ENCODE results near the gene TNS1. TPM values are rescaled to one million over a fixed set of nuclear protein-coding genes. Genes with fewer than 3 reads are reported as not detected.

TNS1 gene
- total and polyA plus RNA-seq, 2 donors (not counting 1 experiment from before 2014, with no cell fraction given), result 0.10 to 0.86 TPM

GRCh38 chr2:217932803-217933616 lies 69.8 kb downstream of the TNS1 start:
- H3K4me1 ChIP-seq (ENCODE audit: control insufficient read depth in 2 of 2, insufficient read depth in 2 of 2, low read length in 2 of 2), result peaks cover 0 to 5% of the 10 kb centered on the region in 2 donors
- no peak overlapping the region for H3K9ac ChIP-seq (ENCODE audit: low read length)
- no peak overlapping the region for H3K4me3 ChIP-seq (ENCODE audit: control extremely low read depth in 1 of 5, extremely low read depth in 1 of 5, insufficient read depth in 1 of 5, low read depth in 2 of 5, low read length in 4 of 5)
- intact Hi-C loops (cut with micrococcal nuclease), result no loop called here
- no peaks in the 10 kb centered on the region for H3K79me2 ChIP-seq (ENCODE audit: control insufficient read depth, insufficient read depth, low read length)
- H3K27ac ChIP-seq (ENCODE audit: low read length in 2 of 2), result no peak overlapping the region
- POLR2A ChIA-PET, result no interaction called here
- H3K4me1 Mint-ChIP-seq, result peaks cover 5% of the 10 kb centered on the region
- no peaks in the 10 kb centered on the region for H3K9me3 Mint-ChIP-seq (ENCODE audit: insufficient read depth)
- peaks cover 19% of the 10 kb centered on the region for H3K27me3 Mint-ChIP-seq
- WGBS (ENCODE audit: insufficient coverage), result 93% methylated on average over 21 of the region's 21 CpGs
- no peak overlapping the region for H3K27ac Mint-ChIP-seq
- no peak overlapping the region for H3K4me2 ChIP-seq (replicated peaks; ENCODE audit: low read depth, low read length, poor library complexity, severe bottlenecking)
- DNase-seq, result no peak
- H4K20me1 ChIP-seq (ENCODE audit: control insufficient read depth, insufficient read depth, low read length, poor library complexity, severe bottlenecking), result no peaks in the 10 kb centered on the region
- CTCF ChIA-PET, result interaction anchor here (1.1 kb wide), 1 partner anchor 46 kb away, joined by 3 read pairs; no protein-coding TSS in a partner anchor
- H3K36me3 ChIP-seq (replicated peaks in 1 of 2; ENCODE audit: control extremely low read depth in 1 of 2, control insufficient read depth in 1 of 2, extremely low read depth in 1 of 2, insufficient read depth in 2 of 2, low read length in 1 of 2), result no peaks in the 10 kb centered on the region
- no peaks in the 10 kb centered on the region for H3K9me3 ChIP-seq (ENCODE audit: control extremely low read depth in 1 of 3, control insufficient read depth in 2 of 3, insufficient read depth in 1 of 3, low read length in 2 of 3)
- no peak for ATAC-seq (ENCODE audit: low read depth)
- TF ChIP-seq, protein P1, sequence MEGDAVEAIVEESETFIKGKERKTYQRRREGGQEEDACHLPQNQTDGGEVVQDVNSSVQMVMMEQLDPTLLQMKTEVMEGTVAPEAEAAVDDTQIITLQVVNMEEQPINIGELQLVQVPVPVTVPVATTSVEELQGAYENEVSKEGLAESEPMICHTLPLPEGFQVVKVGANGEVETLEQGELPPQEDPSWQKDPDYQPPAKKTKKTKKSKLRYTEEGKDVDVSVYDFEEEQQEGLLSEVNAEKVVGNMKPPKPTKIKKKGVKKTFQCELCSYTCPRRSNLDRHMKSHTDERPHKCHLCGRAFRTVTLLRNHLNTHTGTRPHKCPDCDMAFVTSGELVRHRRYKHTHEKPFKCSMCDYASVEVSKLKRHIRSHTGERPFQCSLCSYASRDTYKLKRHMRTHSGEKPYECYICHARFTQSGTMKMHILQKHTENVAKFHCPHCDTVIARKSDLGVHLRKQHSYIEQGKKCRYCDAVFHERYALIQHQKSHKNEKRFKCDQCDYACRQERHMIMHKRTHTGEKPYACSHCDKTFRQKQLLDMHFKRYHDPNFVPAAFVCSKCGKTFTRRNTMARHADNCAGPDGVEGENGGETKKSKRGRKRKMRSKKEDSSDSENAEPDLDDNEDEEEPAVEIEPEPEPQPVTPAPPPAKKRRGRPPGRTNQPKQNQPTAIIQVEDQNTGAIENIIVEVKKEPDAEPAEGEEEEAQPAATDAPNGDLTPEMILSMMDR (IDR thresholded peaks at IDR 0.05), result no peak
- no peak for TF ChIP-seq EZH2 (IDR thresholded peaks at IDR 0.05; ENCODE audit: borderline replicate concordance, insufficient read depth, low read depth, low read length, poor library complexity, severe bottlenecking)
- no peak overlapping the region for H3K4me3 Mint-ChIP-seq
- H2AFZ ChIP-seq (ENCODE audit: insufficient read depth, low read depth, low read length, poor library complexity, severe bottlenecking), result no peak overlapping the region
- H3K27me3 ChIP-seq (replicated peaks in 1 of 4; ENCODE audit: control extremely low read depth in 1 of 4, control insufficient read depth in 3 of 4, insufficient read depth in 4 of 4, low read length in 3 of 4), result no peaks in the 10 kb centered on the region

GRCh38 chr2:217931846-217932560 lies 70.8 kb downstream of the TNS1 start:
- no peaks in the 10 kb centered on the region for H3K9me3 Mint-ChIP-seq (ENCODE audit: insufficient read depth)
- Histone ChIP-seq H3K4me2 (replicated peaks; ENCODE audit: low read depth, low read length, poor library complexity, severe bottlenecking) (no peak overlapping the region), H3K9ac (ENCODE audit: low read length) (no peak overlapping the region), H3K27ac (ENCODE audit: low read length in 2 of 2) (no peak overlapping the region), H3K79me2 (ENCODE audit: control insufficient read depth, insufficient read depth, low read length) (no peaks in the 10 kb centered on the region), H3K9me3 (ENCODE audit: control extremely low read depth in 1 of 3, control insufficient read depth in 2 of 3, insufficient read depth in 1 of 3, low read length in 2 of 3) (no peaks in the 10 kb centered on the region), H3K36me3 (replicated peaks in 1 of 2; ENCODE audit: control extremely low read depth in 1 of 2, control insufficient read depth in 1 of 2, extremely low read depth in 1 of 2, insufficient read depth in 2 of 2, low read length in 1 of 2) (no peaks in the 10 kb centered on the region), H2AFZ (ENCODE audit: insufficient read depth, low read depth, low read length, poor library complexity, severe bottlenecking) (no peak overlapping the region), H3K27me3 (replicated peaks in 1 of 4; ENCODE audit: control extremely low read depth in 1 of 4, control insufficient read depth in 3 of 4, insufficient read depth in 4 of 4, low read length in 3 of 4) (no peaks in the 10 kb centered on the region), H3K4me1 (ENCODE audit: control insufficient read depth in 2 of 2, insufficient read depth in 2 of 2, low read length in 2 of 2) (peaks cover 0 to 5% of the 10 kb centered on the region in 2 donors), H4K20me1 (ENCODE audit: control insufficient read depth, insufficient read depth, low read length, poor library complexity, severe bottlenecking) (no peaks in the 10 kb centered on the region), H3K4me3 (ENCODE audit: control extremely low read depth in 1 of 5, extremely low read depth in 1 of 5, insufficient read depth in 1 of 5, low read depth in 2 of 5, low read length in 4 of 5) (no peak overlapping the region)
- DNase-seq (no peak), ATAC-seq (ENCODE audit: low read depth) (no peak)
- peaks cover 5% of the 10 kb centered on the region for H3K4me1 Mint-ChIP-seq
- 85% methylated on average over 4 of the region's 6 CpGs for WGBS (ENCODE audit: insufficient coverage)
- TF ChIP-seq EZH2 (IDR thresholded peaks at IDR 0.05; ENCODE audit: borderline replicate concordance, insufficient read depth, low read depth, low read length, poor library complexity, severe bottlenecking), result no peak
- TF ChIP-seq, protein P1 (IDR thresholded peaks at IDR 0.05), result no peak
- H3K27me3 Mint-ChIP-seq, result peaks cover 18% of the 10 kb centered on the region
- ChIA-PET POLR2A (no interaction called here), CTCF (no interaction called here)
- no peak overlapping the region for H3K27ac Mint-ChIP-seq
- no peak overlapping the region for H3K4me3 Mint-ChIP-seq
- intact Hi-C loops (cut with micrococcal nuclease), result no loop called here

Measured in B cell (primary cell).